Gastrocnemius medialis (tissue), 4 donors: Measurements from ENCODE around the gene SEPTIN2. TPM values are rescaled to one million over a fixed set of nuclear protein-coding genes. Genes with fewer than 3 reads are reported as not detected.

ENCODE experiments used
- ATAC-seq, 2 donors: fragments of 150-250 bp; one replicate each; pipeline ENCODE4 v1.9.1; 2016
- DNase-seq, 2 donors: peaks; one replicate each; pipeline ENCODE4 v3.0.0-alpha.2; 2019
- H3K27ac ChIP-seq, 4 donors: fragments of 200-600 bp; sonication (generic); 1 replicate in 1 of 4; 2 replicates in 3 of 4; pipeline ENCODE4 v1.5.1; 2016 to 2018; ENCODE audit warnings: mild to moderate bottlenecking in 2 of 4, moderate library complexity in 1 of 4
- H3K27me3 ChIP-seq, 3 donors: fragments of 200-600 bp; sonication (generic) in 2 of 3; 1 replicate in 1 of 3; 2 replicates in 2 of 3; pipeline versions ENCODE4 v1.5.1 to v1.6.0; 2016 to 2019; ENCODE audit warnings: mild to moderate bottlenecking in 1 of 3, moderate library complexity in 1 of 3
- H3K36me3 ChIP-seq, 2 donors: fragments of 200-600 bp; sonication (generic) in 1 of 2; one replicate each; pipeline ENCODE4 v1.5.1; 2017 to 2018
- H3K4me1 ChIP-seq, 2 donors: fragments of 200-600 bp; sonication (generic) in 1 of 2; one replicate each; pipeline ENCODE4 v1.5.1; 2016 to 2017; ENCODE audit warnings: mild to moderate bottlenecking in 2 of 2
- H3K4me3 ChIP-seq, 4 donors: fragments of 200-600 bp; sonication (generic) in 3 of 4; 1 replicate in 1 of 4; 2 replicates in 3 of 4; pipeline ENCODE4 v1.5.1; 2016 to 2019; ENCODE audit warnings: mild to moderate bottlenecking in 2 of 4
- H3K9me3 ChIP-seq, 3 donors: fragments of 200-600 bp; sonication (generic) in 2 of 3; 1 replicate in 1 of 3; 2 replicates in 2 of 3; pipeline ENCODE4 v1.5.1; 2016 to 2019
- POLR2A ChIP-seq, 2 donors: fragments of 450-650 bp; IDR thresholded peaks; one replicate each; pipeline ENCODE4 v1.6.1; 2017; ENCODE audit warnings: antibody characterized with exemption in 2 of 2, mild to moderate bottlenecking in 2 of 2, moderate library complexity in 2 of 2
- in situ Hi-C, 4 donors: fragments of 200-750 bp; cut with MboI; loops; one replicate each; pipeline versions ENCODE4 v1.15.0 to v1.8.0; 2017; ENCODE audit warnings: low sequenced_read_pairs in 4 of 4
- intact Hi-C: fragments of 100-400 bp; cut with DNase I; formaldehyde crosslinking; loops from one replicate; pipeline ENCODE4 v1.15.1; 2023; ENCODE audit warnings: low total_unique reads
- total RNA-seq, 4 donors: library from RNA; depleted of rRNA; stranded (reverse); fragments of >200 nt; gene quantifications; one replicate each; pipeline versions ENCODE4 v1.1.0 to v1.2.3, GENCODE V29; 2016
- TF ChIP-seq, protein P1 (sequence below), 5 experiments: fragments of 450-650 bp in 3 of 5; fragments of 200-600 bp in 2 of 5; sonication (generic) in 2 of 5; IDR thresholded peaks in 4 of 5; conservative IDR thresholded peaks in 1 of 5; 1 replicate in 4 of 5; 2 replicates in 1 of 5; pipeline ENCODE4 v1.5.1; 2016 to 2019; ENCODE audit warnings: antibody characterized with exemption in 5 of 5, mild to moderate bottlenecking in 3 of 5, moderate library complexity in 3 of 5

SEPTIN2 gene
- total RNA-seq, 4 donors from 2014 or later, result 81.3 to 130 (median 99.3) TPM

DNA sequence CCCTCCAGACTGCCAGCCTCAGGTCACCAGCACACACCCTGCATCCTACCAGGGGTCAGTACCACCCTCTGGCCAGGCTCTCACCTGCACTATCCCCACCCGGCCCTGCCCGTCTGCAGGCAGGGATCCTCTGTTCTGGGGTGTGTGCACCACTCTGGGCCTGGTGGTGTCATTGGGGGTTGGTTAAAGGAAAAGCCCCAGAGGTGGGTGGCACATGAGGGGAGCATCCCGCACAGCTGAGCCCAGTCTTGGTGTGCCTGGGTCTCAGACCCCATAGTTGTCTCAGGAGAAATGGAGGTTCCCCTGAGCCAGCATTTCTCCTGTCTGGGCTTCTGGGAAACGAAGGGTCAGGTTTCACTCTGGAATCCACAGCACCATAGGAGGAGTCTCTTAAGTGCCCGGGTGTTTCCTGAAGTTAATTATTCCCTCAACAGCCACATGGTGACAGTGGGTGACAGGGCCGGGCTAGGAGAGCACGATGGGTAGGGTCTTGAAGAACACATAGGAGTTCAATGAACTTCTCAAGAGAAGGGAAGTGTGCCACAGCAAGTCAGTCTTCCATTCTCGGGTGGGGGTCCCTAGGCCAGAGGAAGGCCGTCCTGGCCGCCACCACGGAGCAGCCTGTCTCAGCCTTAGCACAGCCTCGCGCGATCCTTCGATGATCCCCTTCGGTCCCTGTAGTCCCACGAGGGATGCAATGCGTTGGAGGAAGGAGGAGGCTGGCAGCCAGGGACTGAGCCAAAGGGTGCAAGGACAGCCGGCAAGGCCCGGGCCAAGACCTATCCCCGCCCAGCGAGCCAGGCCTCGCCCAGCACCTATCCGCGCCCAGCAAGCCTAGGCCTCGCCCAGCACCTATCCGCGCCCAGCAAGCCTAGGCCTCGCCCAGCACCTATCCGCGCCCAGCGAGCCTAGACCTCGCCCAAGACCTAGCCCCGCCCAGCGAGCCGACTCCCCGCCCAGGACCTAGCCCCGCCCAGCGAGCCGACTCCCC is 39.2 kb downstream of the SEPTIN2 start:
- peaks cover 23 to 30% of the 10 kb centered on the region in 2 donors for H3K4me1 ChIP-seq
- H3K9me3 ChIP-seq, result no peaks in the 10 kb centered on the region
- peak; percentile 79 to 91 for DNase-seq
- intact Hi-C loops, result loop anchor here (5.0 to 10.0 kb wide), 4 partner anchors 138 to 1103 kb away; partner anchors contain the start of genes ATG4B and THAP4
- peak; percentile 30 to 66 for ATAC-seq
- TF ChIP-seq POLR2A (IDR thresholded peaks at IDR 0.05), result peak in 1 of 2 donors; percentile 10
- TF ChIP-seq, protein P1, sequence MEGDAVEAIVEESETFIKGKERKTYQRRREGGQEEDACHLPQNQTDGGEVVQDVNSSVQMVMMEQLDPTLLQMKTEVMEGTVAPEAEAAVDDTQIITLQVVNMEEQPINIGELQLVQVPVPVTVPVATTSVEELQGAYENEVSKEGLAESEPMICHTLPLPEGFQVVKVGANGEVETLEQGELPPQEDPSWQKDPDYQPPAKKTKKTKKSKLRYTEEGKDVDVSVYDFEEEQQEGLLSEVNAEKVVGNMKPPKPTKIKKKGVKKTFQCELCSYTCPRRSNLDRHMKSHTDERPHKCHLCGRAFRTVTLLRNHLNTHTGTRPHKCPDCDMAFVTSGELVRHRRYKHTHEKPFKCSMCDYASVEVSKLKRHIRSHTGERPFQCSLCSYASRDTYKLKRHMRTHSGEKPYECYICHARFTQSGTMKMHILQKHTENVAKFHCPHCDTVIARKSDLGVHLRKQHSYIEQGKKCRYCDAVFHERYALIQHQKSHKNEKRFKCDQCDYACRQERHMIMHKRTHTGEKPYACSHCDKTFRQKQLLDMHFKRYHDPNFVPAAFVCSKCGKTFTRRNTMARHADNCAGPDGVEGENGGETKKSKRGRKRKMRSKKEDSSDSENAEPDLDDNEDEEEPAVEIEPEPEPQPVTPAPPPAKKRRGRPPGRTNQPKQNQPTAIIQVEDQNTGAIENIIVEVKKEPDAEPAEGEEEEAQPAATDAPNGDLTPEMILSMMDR (IDR thresholded peaks at IDR 0.05 in 4 of 5, conservative IDR thresholded peaks at IDR 0.05 in 1 of 5), result no peak
- peak overlapping the region; percentile 65 to 81 (median 72) for H3K27ac ChIP-seq
- H3K27me3 ChIP-seq, result no peaks in the 10 kb centered on the region
- peaks cover 0 to 40% of the 10 kb centered on the region in 2 donors for H3K36me3 ChIP-seq
- H3K4me3 ChIP-seq, result peak overlapping the region; percentile 15 to 45 (median 36)
- in situ Hi-C loops, result no loop called here

DNA sequence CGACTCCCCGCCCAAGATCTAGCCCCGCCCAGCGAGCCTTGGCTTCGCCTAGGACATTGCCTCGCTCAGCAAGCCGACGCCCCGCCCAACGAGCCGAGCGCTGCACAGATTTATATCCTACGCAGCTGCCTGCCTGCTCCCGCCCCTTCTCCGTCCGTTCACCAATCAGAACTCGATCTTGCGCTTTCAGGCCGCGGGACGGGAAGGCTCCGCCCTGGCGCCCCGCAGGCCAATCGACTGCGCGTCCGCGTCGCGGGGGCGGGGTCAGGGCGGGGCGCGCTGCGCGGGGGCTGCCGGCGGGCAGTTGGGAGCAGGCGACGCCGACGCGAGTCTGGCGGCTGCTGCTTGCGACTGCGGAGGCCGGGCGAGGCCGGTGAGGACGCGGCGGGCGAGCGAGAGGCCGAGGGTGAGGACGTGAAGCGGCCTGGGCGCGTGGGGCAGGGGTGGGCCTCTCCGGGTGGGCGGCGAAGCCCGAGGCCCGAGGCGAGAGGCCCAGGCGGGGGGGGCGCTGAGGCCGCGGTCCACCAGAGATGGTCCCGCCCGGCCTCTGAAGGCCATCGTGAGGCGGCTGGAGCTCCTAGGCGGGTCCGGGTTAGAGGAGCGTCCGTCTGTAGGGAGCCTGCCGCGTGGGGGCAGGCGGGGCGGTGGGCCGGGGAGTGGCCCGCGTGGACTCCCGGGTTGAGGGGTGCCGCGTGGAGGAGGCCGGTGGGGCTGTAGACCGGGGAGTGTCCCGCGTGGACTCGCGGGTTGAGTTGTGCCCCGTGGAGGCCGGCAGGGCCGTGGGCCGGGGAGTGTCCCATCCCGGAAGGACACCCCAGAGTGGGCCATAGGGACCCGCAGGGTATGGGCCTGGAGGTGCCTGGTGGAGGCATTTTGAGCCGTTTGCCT is 40.5 kb downstream of the SEPTIN2 start, which contains the start of gene FARP2:
Gene FARP2 (plus strand): TSS at position 303 of the 888 bp plus-strand sequence. CDS start 16,823 bp downstream, outside the sequence.
- no peaks in the 10 kb centered on the region for H3K27me3 ChIP-seq
- ATAC-seq (peak; percentile 92 to 96), DNase-seq (peak; percentile 99)
- in situ Hi-C loops (no loop called here), intact Hi-C loops (loop anchor here (1.0 to 10.0 kb wide), 8 partner anchors 41 to 1104 kb away; partner anchors contain the start of genes ATG4B, HDLBP, SEPTIN2 and THAP4)
- TF ChIP-seq, protein P1 (IDR thresholded peaks at IDR 0.05 in 4 of 5, conservative IDR thresholded peaks at IDR 0.05 in 1 of 5), result no peak
- TF ChIP-seq POLR2A (IDR thresholded peaks at IDR 0.05), result peak; percentile 87 to 88
- H3K9me3 ChIP-seq, result no peaks in the 10 kb centered on the region
- peaks cover 23 to 30% of the 10 kb centered on the region in 2 donors for H3K4me1 ChIP-seq
- peak within 1 kb of the TSS; percentile 80 to 95 (median 92) for H3K27ac ChIP-seq
- H3K4me3 ChIP-seq, result peak within 1 kb of the TSS; percentile 70 to 85 (median 82)
- H3K36me3 ChIP-seq, result peaks cover 0 to 28% of the 10 kb centered on the region in 2 donors

DNA sequence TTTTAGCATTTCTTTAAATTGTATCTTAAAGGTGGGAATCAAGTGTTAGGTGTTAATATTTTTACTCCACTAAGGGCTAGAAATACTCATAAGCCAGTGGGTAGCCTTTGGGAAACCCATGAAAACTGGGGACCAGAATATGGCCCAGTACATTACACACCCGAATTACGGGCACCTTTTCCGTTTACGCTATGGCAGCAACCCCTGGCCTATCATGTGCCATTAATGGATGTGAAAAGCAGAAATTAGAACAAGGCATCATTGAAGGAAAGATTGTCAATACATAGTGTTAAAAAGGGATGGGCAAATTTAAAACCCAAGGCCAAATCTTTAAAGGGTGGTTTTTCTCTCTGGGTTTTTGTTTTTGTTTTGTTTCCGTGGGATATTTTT is 41.1 kb downstream of the SEPTIN2 start:
- peaks cover 0 to 21% of the 10 kb centered on the region in 2 donors for H3K36me3 ChIP-seq
- in situ Hi-C loops, result no loop called here
- peak overlapping the region; percentile 70 to 85 (median 82) for H3K4me3 ChIP-seq
- DNase-seq (no peak), ATAC-seq (no peak)
- peak overlapping the region; percentile 80 to 95 (median 92) for H3K27ac ChIP-seq
- no peak for TF ChIP-seq POLR2A (IDR thresholded peaks at IDR 0.05)
- H3K4me1 ChIP-seq, result peaks cover 23 to 30% of the 10 kb centered on the region in 2 donors
- H3K27me3 ChIP-seq, result no peaks in the 10 kb centered on the region
- H3K9me3 ChIP-seq, result no peaks in the 10 kb centered on the region
- intact Hi-C loops, result loop anchor here (1.0 to 10.0 kb wide), 8 partner anchors 42 to 1105 kb away; partner anchors contain the start of genes ATG4B, HDLBP, SEPTIN2 and THAP4

DNA sequence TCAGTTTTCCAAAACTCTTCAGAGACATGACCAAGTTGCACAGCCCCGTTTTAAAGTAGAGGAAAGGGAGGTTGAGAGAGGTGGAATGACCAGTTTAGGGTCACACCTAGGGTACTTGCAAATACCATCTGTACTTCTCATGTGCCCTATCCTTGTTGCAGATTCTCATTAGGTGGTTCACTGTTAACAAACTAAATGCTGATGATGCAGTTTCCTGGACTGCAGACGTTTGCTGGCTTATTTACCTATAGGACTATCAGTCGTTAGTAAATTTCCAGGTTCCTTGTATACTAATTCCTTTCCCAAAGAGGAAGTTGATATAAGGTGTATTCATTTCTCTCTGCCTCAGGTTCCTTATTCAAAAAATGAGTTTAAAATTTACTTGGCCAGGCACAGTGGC is 41.8 kb downstream of the SEPTIN2 start:
- in situ Hi-C loops, result no loop called here
- intact Hi-C loops, result loop anchor here (2.0 to 10.0 kb wide), 7 partner anchors 85 to 1105 kb away; partner anchors contain the start of genes ATG4B and THAP4
- peak overlapping the region in 1 of 4 donors; percentile 70 for H3K4me3 ChIP-seq

More for the DNA sequence above, 41.8 kb downstream of the SEPTIN2 start:
- ATAC-seq (no peak), DNase-seq (no peak)
- Histone ChIP-seq H3K4me1 (peaks cover 23 to 34% of the 10 kb centered on the region in 2 donors), H3K27me3 (no peaks in the 10 kb centered on the region), H3K9me3 (no peaks in the 10 kb centered on the region), H3K27ac (no peak overlapping the region), H3K36me3 (peaks cover 0 to 15% of the 10 kb centered on the region in 2 donors)
- TF ChIP-seq, protein P1 (IDR thresholded peaks at IDR 0.05 in 4 of 5, conservative IDR thresholded peaks at IDR 0.05 in 1 of 5), result no peak
- no peak for TF ChIP-seq POLR2A (IDR thresholded peaks at IDR 0.05)
